HFFc6 (cell line): ENCODE data around the gene ANKRD11. TPM values are rescaled to one million over a fixed set of nuclear protein-coding genes. Genes with fewer than 3 reads are reported as not detected.
A peak's percentile ranks its signal among the peaks of the same experiment; 100 is the strongest.

Source experiments
- DNase-seq: peaks from one replicate; pipeline ENCODE4 v3.0.0-alpha.2; 2018
- H3K27ac Mint-ChIP-seq: 2 replicates; pipeline ENCODE4 v1.8.0; 2020; ENCODE audit warnings: mild to moderate bottlenecking, mixed read lengths
- H3K27me3 Mint-ChIP-seq: 2 replicates; pipeline ENCODE4 v1.8.0; 2021; ENCODE audit warnings: mild to moderate bottlenecking, moderate library complexity, mixed read lengths; ENCODE audit not compliant: insufficient read depth
- H3K36me3 Mint-ChIP-seq: 2 replicates; pipeline ENCODE4 v1.8.0; 2021; ENCODE audit warnings: low read depth, mixed read lengths
- H3K4me1 Mint-ChIP-seq: 2 replicates; pipeline ENCODE4 v1.8.0; 2020; ENCODE audit warnings: low read depth, mixed read lengths
- H3K4me3 Mint-ChIP-seq: 2 replicates; pipeline ENCODE4 v1.8.0; 2020; ENCODE audit warnings: mild to moderate bottlenecking, moderate library complexity, mixed read lengths
- H3K9me3 Mint-ChIP-seq: 2 replicates; pipeline ENCODE4 v1.8.0; 2020; ENCODE audit warnings: mild to moderate bottlenecking, mixed read lengths
- total RNA-seq, 6 experiments: library from RNA; stranded (reverse); fragmentation: NEBNext Ultra II Directional; extraction: Animal tissue kit (Norgen Biotek cat#: 25700); gene quantifications; 2 replicates in 1 of 6; 3 replicates in 5 of 6; pipeline ENCODE4 v1.2.3, GENCODE V29; 2021
- TF ChIP-seq, protein P1 (sequence below): fragments of 200-600 bp; sonication (generic); IDR thresholded peaks from 2 replicates; pipeline ENCODE4 v1.5.0; 2021; ENCODE audit warnings: antibody characterized with exemption, mild to moderate bottlenecking

The ANKRD11 gene
- total RNA-seq, 6 experiments from 2014 or later: 110 to 120 (median 116) TPM

GRCh38 chr16:89288577-89288844 is 201.8 kb downstream of the ANKRD11 start:
- no peaks in the 10 kb centered on the region for H3K9me3 Mint-ChIP-seq
- peaks cover 6% of the 10 kb centered on the region; the same call in 1 of the 2 replicates for H3K4me1 Mint-ChIP-seq
- H3K27ac Mint-ChIP-seq: no peak overlapping the region
- H3K4me3 Mint-ChIP-seq: no peak overlapping the region
- H3K27me3 Mint-ChIP-seq: peaks cover 16% of the 10 kb centered on the region
- peaks cover 10% of the 10 kb centered on the region; the same call in 1 of the 2 replicates for H3K36me3 Mint-ChIP-seq
- DNase-seq: no peak
- TF ChIP-seq, protein P1, sequence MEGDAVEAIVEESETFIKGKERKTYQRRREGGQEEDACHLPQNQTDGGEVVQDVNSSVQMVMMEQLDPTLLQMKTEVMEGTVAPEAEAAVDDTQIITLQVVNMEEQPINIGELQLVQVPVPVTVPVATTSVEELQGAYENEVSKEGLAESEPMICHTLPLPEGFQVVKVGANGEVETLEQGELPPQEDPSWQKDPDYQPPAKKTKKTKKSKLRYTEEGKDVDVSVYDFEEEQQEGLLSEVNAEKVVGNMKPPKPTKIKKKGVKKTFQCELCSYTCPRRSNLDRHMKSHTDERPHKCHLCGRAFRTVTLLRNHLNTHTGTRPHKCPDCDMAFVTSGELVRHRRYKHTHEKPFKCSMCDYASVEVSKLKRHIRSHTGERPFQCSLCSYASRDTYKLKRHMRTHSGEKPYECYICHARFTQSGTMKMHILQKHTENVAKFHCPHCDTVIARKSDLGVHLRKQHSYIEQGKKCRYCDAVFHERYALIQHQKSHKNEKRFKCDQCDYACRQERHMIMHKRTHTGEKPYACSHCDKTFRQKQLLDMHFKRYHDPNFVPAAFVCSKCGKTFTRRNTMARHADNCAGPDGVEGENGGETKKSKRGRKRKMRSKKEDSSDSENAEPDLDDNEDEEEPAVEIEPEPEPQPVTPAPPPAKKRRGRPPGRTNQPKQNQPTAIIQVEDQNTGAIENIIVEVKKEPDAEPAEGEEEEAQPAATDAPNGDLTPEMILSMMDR: no peak

- DNase-seq: no peak
- Mint-ChIP-seq H3K4me1 (peaks cover 6% of the 10 kb centered on the region; the same call in 1 of the 2 replicates), H3K4me3 (peak overlapping the region; percentile 10; the same call in 1 of the 2 replicates), H3K27ac (no peak overlapping the region), H3K9me3 (no peaks in the 10 kb centered on the region), H3K27me3 (peaks cover 13% of the 10 kb centered on the region), H3K36me3 (peaks cover 10% of the 10 kb centered on the region; the same call in 1 of the 2 replicates)
- TF ChIP-seq, protein P1: no peak
Observed at GRCh38 chr16:89287777-89288576, 202.4 kb downstream of the ANKRD11 start.

DNA sequence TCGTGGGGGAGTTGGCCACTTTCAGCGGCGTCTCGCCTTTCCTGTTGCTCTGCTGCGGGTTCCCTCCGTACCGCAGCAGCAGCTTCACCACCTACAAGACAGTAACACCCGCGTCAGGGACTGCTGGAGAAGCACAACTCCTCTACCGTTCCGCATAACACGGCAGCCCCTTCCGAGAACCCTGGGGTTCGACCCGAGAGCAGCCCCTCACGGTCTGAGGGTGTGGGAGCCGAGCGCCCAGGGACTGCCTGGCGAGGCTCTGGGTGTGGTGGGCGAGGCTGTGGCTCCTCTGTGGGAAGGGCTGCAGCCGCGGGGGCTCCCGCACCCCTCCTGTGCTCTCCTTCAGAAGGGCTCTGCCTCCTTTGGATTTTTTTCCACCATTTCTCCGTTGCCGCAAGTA is 204.3 kb downstream of the ANKRD11 start:
- H3K4me3 Mint-ChIP-seq: no peak overlapping the region
- no peak overlapping the region for H3K27ac Mint-ChIP-seq
- peaks cover 6% of the 10 kb centered on the region; the same call in 1 of the 2 replicates for H3K27me3 Mint-ChIP-seq
- H3K36me3 Mint-ChIP-seq: peaks cover 11% of the 10 kb centered on the region
- TF ChIP-seq, protein P1: no peak
- DNase-seq: no peak
- H3K9me3 Mint-ChIP-seq: no peaks in the 10 kb centered on the region
- H3K4me1 Mint-ChIP-seq: peaks cover 6% of the 10 kb centered on the region; the same call in 1 of the 2 replicates

- H3K4me1 Mint-ChIP-seq: peaks cover 6% of the 10 kb centered on the region; the same call in 1 of the 2 replicates
- H3K36me3 Mint-ChIP-seq: peaks cover 17% of the 10 kb centered on the region
- DNase-seq: no peak
- no peaks in the 10 kb centered on the region for H3K9me3 Mint-ChIP-seq
- H3K4me3 Mint-ChIP-seq: no peak overlapping the region
- no peak overlapping the region for H3K27ac Mint-ChIP-seq
- TF ChIP-seq, protein P1: no peak
- peaks cover 6% of the 10 kb centered on the region; the same call in 1 of the 2 replicates for H3K27me3 Mint-ChIP-seq
Observed at GRCh38 chr16:89285381-89285780, 205.0 kb downstream of the ANKRD11 start.

- Mint-ChIP-seq H3K36me3 (peaks cover 11% of the 10 kb centered on the region), H3K9me3 (no peaks in the 10 kb centered on the region)
Observed at GRCh38 chr16:89283449-89283848, 206.9 kb downstream of the ANKRD11 start.

More at GRCh38 chr16:89283449-89283848, 206.9 kb downstream of the ANKRD11 start:
- TF ChIP-seq, protein P1: no peak
- no peak for DNase-seq
- H3K27ac Mint-ChIP-seq: no peak overlapping the region
- H3K4me3 Mint-ChIP-seq: no peak overlapping the region
- H3K27me3 Mint-ChIP-seq: peaks cover 2% of the 10 kb centered on the region; the same call in 1 of the 2 replicates
- no peaks in the 10 kb centered on the region for H3K4me1 Mint-ChIP-seq
